HG02678 (cell line): ENCODE data around the gene ZMIZ1.

Experiments
- ATAC-seq: cut with Tn5 transposase; IDR thresholded peaks from one replicate; pipeline ENCODE4 v1.9.1; 2021; ENCODE audit warnings: mild to moderate bottlenecking, moderate library complexity; ENCODE audit not compliant: unreplicated experiment

ZMIZ1 gene

DNA sequence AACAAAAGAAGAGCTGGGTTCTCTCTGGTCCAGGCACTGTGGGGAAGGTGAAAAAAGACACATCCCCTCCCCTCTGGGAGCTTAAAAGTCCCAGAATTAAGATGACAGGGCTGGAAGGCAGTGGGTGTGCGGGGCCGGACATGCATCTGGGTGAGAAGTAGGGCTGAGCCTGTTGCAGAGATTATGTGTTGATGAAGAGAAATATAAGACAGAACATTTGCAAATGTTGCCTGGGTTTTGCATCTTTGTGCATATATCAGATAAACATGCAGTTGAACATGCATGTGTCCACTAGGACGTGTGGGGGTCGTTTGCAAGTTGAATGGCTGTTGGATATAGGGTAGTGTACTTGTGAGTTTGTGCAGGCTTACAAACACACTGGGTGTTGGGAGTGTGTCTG lies 184.2 kb downstream of the ZMIZ1 start:
- no peak for ATAC-seq

DNA sequence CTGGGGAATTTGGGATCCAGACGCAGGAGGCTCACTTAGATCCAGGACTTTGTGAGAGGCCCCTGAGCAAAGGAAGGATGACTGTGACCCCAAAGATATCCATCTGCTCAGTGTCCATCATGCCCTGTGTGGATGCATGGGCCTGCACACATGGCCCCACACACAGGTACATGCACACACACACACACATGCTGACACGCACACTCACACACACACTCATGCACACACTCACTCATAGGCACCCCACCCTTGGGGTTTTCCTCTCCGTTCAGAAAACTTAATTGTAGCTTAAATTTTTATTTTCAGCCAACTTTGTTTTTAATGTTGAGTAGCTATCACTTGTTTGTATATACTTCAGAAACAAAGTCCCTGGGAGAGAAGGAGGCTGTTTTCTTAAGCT lies 184.9 kb downstream of the ZMIZ1 start:
- no peak for ATAC-seq

DNA sequence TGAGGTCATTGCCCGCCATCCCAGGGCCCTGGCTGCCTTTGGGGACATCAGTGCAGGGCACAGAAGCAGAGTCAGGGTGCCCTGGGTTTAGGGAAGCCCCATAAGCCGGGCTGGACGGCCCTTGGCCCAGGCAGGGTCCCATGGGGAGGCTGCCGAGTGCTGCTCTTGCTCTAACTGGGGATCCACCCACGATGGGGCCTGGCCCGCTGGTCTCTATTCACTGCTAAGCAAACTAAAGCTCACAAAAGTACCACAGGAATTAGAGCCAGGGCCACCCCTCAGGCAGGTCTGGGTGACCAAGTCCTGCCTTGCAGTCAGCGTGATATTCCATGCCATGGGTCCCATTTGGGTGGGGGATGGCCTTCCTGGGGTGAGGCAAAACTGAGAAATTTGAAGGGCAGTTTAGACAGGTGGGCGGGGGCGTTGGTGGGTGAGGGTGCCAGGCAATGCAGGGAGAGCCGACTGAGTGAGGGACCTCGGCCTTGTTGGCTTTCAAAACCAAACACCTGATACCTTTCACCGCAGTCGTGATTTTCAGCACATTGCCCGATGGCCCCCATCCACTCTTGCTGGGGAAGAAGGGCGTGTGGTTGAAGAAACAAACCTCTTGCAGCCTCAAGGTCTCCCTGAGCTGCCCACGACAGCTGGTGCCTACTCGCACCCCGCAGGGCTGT lies 185.7 kb downstream of the ZMIZ1 start:
- no peak for ATAC-seq

DNA sequence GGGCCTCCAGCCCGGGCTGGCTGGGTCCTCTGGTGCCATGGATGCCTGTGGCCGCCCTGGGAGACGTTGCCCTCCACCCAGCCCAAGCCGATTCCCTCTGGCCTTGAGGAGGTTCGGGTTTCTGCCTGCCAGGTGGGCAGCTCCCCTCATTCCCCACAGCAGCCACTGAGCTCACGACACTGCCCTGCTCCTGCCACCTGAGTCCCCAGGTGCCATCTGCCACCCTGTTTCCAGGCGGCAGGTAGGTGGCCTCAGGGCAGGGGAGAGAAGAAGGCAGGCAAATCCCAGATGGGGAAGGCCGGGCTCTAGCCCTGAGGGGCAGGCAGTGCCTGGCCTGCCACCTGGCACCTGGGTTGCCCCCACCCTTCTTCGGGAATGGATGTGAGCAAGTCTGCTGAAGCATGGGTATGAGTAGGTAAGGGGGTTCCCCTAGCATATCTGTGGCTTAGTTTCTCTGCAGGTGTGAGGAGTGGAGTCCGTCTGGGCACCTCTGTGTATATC lies 186.3 kb downstream of the ZMIZ1 start:
- no peak for ATAC-seq

DNA sequence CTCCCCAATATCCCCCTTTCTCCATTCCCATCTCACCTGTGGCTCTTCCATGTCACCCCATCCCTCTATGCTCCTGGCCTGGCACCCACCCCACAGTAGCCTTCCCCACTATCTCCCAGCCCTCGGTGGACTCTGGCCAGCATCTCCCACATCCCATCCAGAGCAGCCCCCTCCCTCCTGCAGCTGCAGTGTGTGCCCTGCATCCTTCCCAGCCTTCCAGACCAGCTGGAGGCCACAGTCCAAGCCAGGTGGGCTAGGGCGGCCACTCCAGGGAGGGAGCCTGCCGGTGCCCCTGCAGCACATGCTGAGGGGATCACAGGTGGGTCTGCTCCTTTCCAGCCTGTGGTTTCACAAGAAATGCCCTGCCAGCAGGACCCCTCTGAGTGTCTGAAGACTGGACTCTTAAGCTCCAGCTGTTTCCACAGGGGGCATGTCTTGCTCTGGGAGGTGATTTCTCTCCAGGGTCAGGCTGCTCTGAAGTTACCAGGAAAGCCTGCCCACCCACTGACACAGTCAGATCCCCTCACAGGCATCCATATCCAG lies 187.6 kb downstream of the ZMIZ1 start:
- ATAC-seq: no peak

DNA sequence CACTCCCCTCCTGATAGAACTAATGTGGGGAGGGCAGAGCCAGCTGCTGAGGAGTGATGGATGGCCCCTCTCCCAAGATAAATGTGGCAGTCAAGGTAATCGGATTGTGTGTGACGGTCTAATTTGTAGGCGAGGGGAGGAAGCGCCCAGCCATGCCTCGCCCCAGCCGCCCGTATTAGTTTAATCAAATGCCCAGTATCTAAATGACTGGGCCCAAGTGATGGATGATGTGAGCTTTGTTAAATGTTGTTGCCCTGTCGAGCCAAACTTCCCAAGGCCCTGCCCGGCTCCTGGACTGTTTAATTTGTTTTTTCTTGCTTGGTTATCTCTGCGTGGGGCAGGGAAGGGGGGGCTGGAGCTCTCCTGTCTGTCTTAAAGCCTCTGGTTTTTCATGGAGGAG lies 190.1 kb downstream of the ZMIZ1 start:
- no peak for ATAC-seq

DNA sequence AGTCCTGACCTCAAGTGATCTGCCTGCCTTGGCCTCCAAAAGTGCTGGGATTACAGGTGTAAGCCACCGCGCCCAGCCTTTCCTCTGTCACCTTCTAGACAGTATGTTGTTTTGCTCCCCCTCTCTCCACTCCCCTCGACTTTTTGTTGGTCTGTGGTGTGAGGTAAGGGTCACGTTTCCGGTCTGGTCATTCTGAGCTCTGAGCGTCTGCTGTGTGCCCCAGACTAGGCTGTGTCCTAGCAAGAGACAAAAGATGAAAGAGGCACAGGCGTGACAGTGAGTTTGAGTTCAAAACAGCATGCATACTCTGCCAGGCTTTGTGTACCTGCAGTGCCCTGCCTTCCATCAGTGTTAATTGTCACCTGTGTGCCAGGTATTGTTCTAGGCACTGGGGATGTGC lies 191.1 kb downstream of the ZMIZ1 start:
- no peak for ATAC-seq

DNA sequence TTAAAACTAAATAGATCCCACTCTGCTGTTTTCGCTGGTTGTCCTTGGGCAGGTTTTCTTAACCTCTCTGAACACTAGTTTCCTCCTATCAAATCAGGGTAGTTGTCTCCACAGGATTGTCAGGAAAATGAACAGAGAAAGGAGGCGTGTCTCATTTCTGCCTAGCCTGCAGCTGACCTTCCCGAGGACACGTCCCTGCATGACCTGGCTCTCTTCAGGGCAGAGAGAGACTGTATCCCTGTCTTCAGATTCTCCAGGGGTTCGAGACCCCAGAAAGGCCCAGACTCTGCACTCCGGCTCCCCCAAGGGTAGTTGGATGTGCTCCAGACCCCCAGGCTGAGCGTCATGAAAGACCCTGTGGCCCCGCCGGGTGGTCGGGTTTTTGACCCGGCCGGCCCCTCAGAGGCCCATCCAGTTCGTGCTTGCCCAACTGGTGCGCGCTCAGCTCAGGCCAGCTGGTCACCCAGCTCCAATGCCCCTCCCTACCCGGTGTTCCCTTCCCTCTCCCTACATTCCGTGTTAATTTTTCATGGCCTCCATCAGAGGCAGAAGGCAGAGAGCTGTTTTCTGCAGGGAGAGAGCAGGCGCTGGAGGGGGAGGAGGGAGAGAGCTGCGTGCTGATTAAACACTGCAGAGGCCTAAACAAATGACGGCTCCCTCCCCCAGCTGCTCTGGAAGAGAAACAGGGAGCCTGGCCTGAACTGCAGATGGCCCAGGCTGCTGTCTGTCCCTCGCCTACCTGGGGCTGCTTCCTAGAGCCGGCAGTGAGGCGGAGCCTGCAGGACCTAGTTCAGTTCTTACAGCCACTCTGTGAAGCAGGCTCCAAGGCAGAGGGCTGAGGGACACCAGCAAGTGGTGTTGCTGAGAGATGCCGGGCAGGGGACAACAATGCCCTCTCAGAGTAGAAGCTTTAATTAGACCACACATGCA lies 192.3 kb downstream of the ZMIZ1 start:
- no peak for ATAC-seq

DNA sequence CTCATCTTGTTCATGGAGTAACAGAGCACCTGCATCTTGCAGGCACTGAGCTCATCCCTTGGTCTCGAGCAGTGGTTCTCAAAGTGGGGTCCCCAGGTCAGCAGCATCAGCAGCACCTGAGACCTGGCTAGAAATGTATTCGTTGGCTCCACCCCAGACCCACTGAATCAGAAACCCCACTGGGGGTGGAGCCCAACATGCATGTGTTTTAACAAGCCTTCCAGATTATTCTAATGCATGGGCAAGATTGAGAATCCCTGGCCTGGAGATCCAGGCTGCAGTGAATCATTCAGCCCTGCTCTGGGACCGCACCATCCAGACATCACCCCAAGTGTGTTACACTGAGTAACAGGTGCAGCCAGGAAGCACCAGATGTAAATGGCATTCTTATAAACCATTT lies 193.4 kb downstream of the ZMIZ1 start:
- ATAC-seq: no peak

DNA sequence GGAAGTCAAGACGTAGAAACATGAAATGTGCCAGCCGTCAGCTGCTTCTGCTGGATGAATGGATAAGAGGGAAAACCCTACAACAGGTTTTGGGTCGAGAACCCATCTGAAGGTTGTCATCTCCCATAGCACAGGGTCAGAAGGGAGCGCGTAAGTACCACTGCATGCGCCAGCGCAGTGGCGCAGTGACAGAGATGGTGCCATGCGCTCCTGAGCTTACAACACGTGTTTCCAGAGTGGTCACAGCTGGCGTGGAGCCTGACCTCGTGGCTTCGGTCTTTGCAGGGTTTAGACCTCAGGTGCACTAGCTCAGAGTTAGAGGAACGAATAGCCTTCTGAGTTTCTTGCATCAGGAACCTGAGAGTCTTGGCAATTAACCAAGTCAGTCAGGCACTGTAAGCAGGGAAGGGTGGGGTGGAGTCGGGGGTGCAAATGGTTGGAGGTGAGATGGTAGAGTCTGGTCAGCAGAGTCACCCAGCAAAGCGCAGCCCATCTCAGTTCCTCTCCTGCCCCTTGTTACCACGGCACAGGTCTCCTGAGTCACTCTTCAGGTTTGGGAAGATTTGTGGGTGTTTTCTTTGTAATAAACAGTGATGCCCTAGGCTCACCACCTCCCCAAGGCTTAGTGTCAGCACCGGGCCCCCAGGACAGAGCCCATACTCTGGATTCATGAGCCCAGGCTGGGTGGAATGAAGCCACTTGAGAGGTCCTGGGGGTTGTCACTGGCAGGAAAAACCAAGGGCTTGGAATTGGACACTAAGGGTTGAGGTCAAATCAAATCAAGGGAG lies 194.4 kb downstream of the ZMIZ1 start:
- ATAC-seq: no peak

DNA sequence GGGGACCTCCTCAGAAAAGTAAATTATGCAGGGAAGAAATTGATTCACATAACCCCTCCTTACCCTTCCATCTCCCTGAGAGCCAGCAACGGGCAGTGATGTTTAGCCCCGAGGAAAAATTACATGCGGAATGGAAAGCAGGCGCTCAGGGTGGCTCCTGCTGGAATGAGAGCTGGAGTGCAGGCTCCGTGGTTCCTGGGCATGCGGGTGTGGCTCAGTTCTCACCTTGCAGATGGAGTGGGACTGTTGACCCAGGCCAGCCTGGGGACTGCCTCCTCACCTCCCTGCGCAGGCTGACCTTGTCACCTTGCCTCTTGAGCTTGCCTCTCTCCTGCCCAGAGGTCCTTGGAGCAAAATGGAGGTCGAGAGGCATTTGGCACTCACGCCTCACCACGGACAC lies 195.2 kb downstream of the ZMIZ1 start:
- ATAC-seq: no peak

DNA sequence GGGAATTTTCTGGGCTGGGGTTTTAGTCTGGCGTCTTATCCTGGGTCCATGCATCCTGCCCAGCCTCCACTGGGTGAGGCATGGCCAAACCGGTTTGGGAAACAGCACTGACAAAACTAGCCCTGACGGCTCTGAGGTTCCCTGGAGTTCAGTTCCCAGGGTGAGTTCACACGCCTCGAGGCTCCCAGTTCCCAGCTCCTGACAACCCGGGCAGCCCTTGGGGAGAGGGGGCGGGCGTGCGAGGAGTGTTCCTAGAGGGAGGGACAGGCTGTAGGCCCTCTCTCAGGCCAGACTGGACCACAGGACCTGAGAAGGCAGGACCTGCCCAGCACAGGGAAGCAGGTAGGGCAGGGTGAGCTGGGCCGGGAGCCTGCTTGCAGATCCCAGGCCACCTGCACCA lies 196.2 kb downstream of the ZMIZ1 start:
- ATAC-seq: no peak

DNA sequence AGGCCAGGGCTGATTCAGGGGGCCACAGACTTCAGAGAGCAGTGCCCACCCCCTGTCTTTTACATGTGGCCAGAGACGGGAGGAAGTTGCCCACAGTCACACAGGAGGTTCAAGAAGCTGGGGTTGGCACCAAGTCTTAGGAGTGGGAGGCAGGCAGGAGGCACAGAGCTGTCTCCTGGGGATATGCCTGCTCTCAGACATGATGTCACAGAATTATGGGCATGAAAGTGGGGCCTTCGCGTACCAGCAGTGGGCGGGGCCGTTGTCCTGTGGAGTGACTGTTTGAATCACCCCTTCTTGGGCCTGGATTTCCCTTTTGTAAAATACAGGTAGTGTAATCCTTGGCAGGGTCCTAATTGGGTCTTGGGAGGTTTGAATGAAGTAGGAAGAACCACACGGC lies 197.3 kb downstream of the ZMIZ1 start:
- ATAC-seq: peak; percentile 30

DNA sequence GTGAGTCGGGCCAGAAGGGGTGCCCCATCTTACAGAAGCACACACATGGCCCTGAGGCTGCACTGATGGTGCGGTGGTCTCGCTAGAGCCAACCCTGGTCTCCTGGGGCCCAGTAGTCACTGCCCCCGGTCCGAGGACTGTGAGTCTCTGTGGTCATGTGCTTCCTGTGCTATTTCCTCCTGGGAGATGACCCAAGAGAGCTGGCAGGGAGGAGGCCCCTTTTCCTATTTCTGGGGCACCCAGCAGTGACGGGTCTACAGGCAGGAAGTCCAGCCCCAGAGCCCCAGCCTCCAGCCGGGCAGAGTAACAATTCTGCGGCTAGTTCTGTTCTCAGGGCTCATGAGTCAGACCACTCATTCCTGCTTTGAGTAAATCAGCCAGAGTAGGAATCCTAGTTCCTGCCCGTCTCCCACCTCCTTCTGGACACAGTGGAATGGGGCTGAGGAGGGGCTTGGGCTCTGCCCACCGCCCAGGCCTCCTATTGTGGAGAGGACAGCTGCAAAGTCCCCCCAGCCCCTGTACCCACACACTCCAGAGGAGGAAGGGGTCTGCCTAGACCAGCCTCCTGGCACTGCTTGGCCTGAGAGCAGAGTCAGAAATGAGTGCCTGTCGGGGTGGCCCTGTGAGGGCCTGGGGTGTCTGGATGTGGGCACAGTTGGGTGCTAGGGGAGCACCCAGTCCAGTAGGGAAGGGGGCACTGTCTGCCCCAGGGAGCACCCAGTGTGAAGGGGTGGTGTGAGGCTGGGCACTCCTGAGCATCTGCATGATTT lies 198.0 kb downstream of the ZMIZ1 start:
- peak; percentile 81 for ATAC-seq

DNA sequence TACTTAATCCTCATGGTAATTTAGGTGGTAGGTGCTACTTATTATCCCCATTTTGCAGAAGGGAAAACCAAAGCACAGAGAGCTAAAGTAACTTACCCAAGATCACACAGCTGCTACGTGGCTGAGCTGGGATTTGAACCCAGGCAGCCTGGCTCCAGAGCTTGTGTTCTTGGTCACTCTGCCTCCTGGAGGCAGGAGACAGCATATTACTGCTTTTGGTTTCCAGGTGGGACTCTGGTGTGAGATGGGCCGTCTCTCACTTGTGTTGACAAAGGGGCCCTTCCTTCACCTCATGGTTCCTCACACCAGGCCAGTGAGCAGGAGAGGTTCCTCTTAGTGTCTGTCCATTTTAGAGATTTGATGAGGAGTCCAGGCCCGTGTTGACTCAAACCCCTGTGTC lies 198.7 kb downstream of the ZMIZ1 start:
- no peak for ATAC-seq

DNA sequence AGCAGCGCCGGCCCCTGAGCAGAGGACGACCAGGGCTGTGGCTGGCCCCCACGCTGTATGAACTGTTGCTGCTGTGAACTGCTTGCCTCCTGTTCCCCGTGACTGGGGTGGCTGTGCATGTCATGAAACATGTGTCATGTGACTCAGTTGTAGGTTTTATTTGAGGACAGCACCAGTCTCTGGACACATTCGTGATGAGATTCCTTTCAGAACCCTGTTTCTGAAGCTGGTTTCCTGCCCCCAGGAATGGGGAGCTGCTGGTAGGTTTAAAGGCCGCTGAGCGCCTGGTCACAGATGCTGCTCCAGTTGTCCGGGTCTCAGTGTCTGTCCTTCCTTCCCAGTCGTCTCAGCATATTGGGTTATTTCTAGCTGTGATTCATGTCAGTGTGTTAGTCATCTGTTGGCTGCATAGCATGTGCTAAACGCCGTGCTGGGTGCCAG lies 199.4 kb downstream of the ZMIZ1 start:
- ATAC-seq: no peak

DNA sequence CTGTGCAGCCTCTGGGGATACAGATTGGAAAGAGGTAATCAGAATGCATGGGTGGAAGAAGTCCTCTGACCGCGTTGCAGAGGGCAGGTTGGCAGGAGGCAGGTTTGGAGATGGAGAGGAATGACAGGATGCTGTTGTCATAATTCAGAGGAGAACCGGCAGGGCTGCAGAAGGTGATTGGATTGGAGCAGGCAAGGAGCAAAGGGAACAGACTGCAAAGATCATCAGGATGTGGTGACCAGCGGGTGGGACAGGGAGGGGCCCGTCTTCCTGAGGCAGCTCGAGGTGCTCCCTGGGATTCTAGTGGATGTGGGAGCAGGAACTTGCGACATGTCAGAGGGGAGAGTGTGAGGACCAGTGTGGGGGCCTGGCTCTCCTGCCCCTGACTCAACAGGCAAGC lies 200.0 kb downstream of the ZMIZ1 start:
- no peak for ATAC-seq

DNA sequence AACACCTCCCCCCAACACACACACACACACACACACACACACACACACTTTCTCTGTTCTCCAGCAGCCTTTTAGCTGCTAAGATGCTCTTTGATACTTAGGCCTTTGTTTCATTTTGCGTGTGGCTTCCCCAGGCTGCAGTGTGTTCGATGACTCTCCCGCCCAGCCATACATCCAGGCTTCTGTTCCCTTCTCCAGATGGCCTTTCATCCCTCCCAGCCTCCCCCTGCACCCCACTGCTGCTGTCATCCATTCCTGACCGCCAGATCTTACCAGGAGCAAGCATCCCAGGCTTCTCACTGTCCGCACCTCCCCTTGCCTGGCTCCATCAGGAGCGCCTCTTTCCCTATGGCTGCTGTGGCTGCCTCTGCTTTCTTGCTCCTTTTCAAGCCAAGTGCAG lies 200.7 kb downstream of the ZMIZ1 start:
- ATAC-seq: no peak

DNA sequence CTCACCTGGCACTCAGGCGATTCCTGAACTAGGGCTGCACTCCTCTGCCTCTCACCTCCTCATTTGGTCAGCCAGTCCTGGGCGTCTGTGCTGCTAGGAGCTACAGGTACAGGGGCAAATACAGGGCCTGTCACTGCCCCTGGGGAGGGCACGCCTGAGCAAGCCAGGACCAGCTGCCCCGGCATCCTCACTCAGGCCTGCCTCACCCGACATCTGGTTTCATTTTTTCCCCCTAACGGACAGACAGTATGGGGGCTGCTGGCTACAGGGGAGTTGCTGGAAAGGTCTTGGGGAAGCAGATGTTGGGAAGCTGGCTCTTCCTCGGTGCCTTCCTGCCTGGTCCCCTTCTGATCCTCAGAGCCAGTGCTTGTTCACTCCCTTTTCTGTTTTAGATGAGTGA lies 201.2 kb downstream of the ZMIZ1 start:
- no peak for ATAC-seq
